Gastroesophageal sphincter (tissue), 3 donors: Measurements from ENCODE around the gene COX8C.

Experiments
- POLR2A ChIP-seq, 2 donors: fragments of 450-650 bp; IDR thresholded peaks; one replicate each; pipeline ENCODE4 v1.6.1; 2017; ENCODE audit warnings: antibody characterized with exemption in 2 of 2, mild to moderate bottlenecking in 2 of 2, moderate library complexity in 1 of 2
- POLR2AphosphoS5 ChIP-seq: sonication (generic); formaldehyde crosslinking; IDR thresholded peaks from one replicate; pipeline ENCODE4 v1.6.1; 2017; ENCODE audit warnings: antibody characterized with exemption
- TF ChIP-seq, protein P1 (sequence below), 4 experiments: fragments of 200-600 bp in 2 of 4; fragments of 450-650 bp in 2 of 4; sonication (generic) in 1 of 4; IDR thresholded peaks; one replicate each; pipeline ENCODE4 v1.5.1; 2017 to 2019; ENCODE audit warnings: antibody characterized with exemption in 4 of 4, mild to moderate bottlenecking in 2 of 4, moderate library complexity in 2 of 4

DNA sequence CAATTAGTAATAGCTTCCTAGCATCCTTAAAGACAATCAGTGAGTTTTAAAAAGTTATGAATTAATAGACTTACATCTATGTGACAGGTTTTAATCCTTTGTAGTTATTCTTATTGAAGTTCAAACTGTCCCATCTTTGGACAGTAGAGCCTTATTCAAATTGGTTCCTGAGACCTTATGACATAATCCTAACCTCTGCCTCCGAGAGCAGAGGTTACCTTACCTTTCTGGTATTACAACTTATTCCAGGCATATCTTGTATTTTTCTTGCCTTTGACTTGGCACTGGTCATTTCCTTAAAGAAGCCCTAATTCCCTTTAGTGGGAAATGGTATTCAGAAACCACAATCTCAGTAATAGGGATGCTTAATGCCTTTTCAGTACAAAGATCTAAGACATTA is 35.9 kb upstream of the COX8C start:
- TF ChIP-seq, protein P1, sequence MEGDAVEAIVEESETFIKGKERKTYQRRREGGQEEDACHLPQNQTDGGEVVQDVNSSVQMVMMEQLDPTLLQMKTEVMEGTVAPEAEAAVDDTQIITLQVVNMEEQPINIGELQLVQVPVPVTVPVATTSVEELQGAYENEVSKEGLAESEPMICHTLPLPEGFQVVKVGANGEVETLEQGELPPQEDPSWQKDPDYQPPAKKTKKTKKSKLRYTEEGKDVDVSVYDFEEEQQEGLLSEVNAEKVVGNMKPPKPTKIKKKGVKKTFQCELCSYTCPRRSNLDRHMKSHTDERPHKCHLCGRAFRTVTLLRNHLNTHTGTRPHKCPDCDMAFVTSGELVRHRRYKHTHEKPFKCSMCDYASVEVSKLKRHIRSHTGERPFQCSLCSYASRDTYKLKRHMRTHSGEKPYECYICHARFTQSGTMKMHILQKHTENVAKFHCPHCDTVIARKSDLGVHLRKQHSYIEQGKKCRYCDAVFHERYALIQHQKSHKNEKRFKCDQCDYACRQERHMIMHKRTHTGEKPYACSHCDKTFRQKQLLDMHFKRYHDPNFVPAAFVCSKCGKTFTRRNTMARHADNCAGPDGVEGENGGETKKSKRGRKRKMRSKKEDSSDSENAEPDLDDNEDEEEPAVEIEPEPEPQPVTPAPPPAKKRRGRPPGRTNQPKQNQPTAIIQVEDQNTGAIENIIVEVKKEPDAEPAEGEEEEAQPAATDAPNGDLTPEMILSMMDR (IDR thresholded peaks at IDR 0.05): no peak
- TF ChIP-seq POLR2A (IDR thresholded peaks at IDR 0.05) (no peak), POLR2AphosphoS5 (no peak)
